ENCODE data around the gene RANBP10.

GRCh38 chr16:67764158-67764667 lies 42.1 kb downstream of the RANBP10 start:
- TF ChIP-seq, protein P1, sequence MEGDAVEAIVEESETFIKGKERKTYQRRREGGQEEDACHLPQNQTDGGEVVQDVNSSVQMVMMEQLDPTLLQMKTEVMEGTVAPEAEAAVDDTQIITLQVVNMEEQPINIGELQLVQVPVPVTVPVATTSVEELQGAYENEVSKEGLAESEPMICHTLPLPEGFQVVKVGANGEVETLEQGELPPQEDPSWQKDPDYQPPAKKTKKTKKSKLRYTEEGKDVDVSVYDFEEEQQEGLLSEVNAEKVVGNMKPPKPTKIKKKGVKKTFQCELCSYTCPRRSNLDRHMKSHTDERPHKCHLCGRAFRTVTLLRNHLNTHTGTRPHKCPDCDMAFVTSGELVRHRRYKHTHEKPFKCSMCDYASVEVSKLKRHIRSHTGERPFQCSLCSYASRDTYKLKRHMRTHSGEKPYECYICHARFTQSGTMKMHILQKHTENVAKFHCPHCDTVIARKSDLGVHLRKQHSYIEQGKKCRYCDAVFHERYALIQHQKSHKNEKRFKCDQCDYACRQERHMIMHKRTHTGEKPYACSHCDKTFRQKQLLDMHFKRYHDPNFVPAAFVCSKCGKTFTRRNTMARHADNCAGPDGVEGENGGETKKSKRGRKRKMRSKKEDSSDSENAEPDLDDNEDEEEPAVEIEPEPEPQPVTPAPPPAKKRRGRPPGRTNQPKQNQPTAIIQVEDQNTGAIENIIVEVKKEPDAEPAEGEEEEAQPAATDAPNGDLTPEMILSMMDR (IDR thresholded peaks at IDR 0.05; ENCODE audit: borderline replicate concordance, extremely low read depth, low read length, poor library complexity, severe bottlenecking): no peak
- TF ChIP-seq EZH2 (IDR thresholded peaks at IDR 0.05; ENCODE audit: borderline replicate concordance, low read depth, low read length, severe bottlenecking): no peak
